Measurements from ENCODE around the gene ZMIZ1.

The ZMIZ1 gene

GRCh38 chr10:79319115-79319771 is 250.5 kb downstream of the ZMIZ1 start:
- H3K27me3 ChIP-seq (ENCODE audit: control insufficient read depth in 1 of 2, insufficient read depth in 2 of 2, low read length in 2 of 2), result no peaks in the 10 kb centered on the region

GRCh38 chr10:79320316-79320715 is 251.6 kb downstream of the ZMIZ1 start:
- Histone ChIP-seq H3K9me3 (ENCODE audit: control insufficient read depth in 1 of 2, low read length in 2 of 2) (no peaks in the 10 kb centered on the region), H3K27me3 (ENCODE audit: control insufficient read depth in 1 of 2, insufficient read depth in 2 of 2, low read length in 2 of 2) (no peaks in the 10 kb centered on the region), H3K4me3 (ENCODE audit: low read depth in 1 of 2, low read length in 2 of 2) (no peak overlapping the region), H3K9ac (ENCODE audit: low read depth in 1 of 2, low read length in 2 of 2) (no peak overlapping the region), H3K4me1 (ENCODE audit: control insufficient read depth in 1 of 2, insufficient read depth in 2 of 2, low read length in 2 of 2) (peaks cover 21 to 24% of the 10 kb centered on the region in 2 donors), H3K27ac (ENCODE audit: low read depth, low read length) (no peak overlapping the region), H3K36me3 (ENCODE audit: control insufficient read depth in 1 of 2, insufficient read depth in 2 of 2, low read length in 2 of 2) (peaks cover 3 to 4% of the 10 kb centered on the region in 2 donors)

More at GRCh38 chr10:79319115-79319771, 250.5 kb downstream of the ZMIZ1 start:
- H3K9ac ChIP-seq (ENCODE audit: low read depth in 1 of 2, low read length in 2 of 2), result no peak overlapping the region
- no peaks in the 10 kb centered on the region for H3K9me3 ChIP-seq (ENCODE audit: control insufficient read depth in 1 of 2, low read length in 2 of 2)
- no peak overlapping the region for H3K27ac ChIP-seq (ENCODE audit: low read depth, low read length)
- peaks cover 21 to 24% of the 10 kb centered on the region in 2 donors for H3K4me1 ChIP-seq (ENCODE audit: control insufficient read depth in 1 of 2, insufficient read depth in 2 of 2, low read length in 2 of 2)
- H3K4me3 ChIP-seq (ENCODE audit: low read depth in 1 of 2, low read length in 2 of 2), result no peak overlapping the region
- H3K36me3 ChIP-seq (ENCODE audit: control insufficient read depth in 1 of 2, insufficient read depth in 2 of 2, low read length in 2 of 2), result peaks cover 10 to 12% of the 10 kb centered on the region in 2 donors

- no peak overlapping the region for H3K27ac ChIP-seq (ENCODE audit: low read depth, low read length)
- H3K4me1 ChIP-seq (ENCODE audit: control insufficient read depth in 1 of 2, insufficient read depth in 2 of 2, low read length in 2 of 2), result peaks cover 21 to 24% of the 10 kb centered on the region in 2 donors
- H3K4me3 ChIP-seq (ENCODE audit: low read depth in 1 of 2, low read length in 2 of 2), result no peak overlapping the region
These were observed 252.2 kb downstream of the ZMIZ1 start for GRCh38 chr10:79320820-79321493.

GRCh38 chr10:79321494-79321882 is 252.7 kb downstream of the ZMIZ1 start:
- Histone ChIP-seq H3K9me3 (ENCODE audit: control insufficient read depth in 1 of 2, low read length in 2 of 2) (no peaks in the 10 kb centered on the region), H3K4me1 (ENCODE audit: control insufficient read depth in 1 of 2, insufficient read depth in 2 of 2, low read length in 2 of 2) (peaks cover 21 to 24% of the 10 kb centered on the region in 2 donors), H3K27ac (ENCODE audit: low read depth, low read length) (no peak overlapping the region), H3K27me3 (ENCODE audit: control insufficient read depth in 1 of 2, insufficient read depth in 2 of 2, low read length in 2 of 2) (no peaks in the 10 kb centered on the region), H3K36me3 (ENCODE audit: control insufficient read depth in 1 of 2, insufficient read depth in 2 of 2, low read length in 2 of 2) (no peaks in the 10 kb centered on the region), H3K4me3 (ENCODE audit: low read depth in 1 of 2, low read length in 2 of 2) (no peak overlapping the region), H3K9ac (ENCODE audit: low read depth in 1 of 2, low read length in 2 of 2) (no peak overlapping the region)

More at GRCh38 chr10:79320820-79321493, 252.2 kb downstream of the ZMIZ1 start:
- Histone ChIP-seq H3K27me3 (ENCODE audit: control insufficient read depth in 1 of 2, insufficient read depth in 2 of 2, low read length in 2 of 2) (no peaks in the 10 kb centered on the region), H3K36me3 (ENCODE audit: control insufficient read depth in 1 of 2, insufficient read depth in 2 of 2, low read length in 2 of 2) (no peaks in the 10 kb centered on the region), H3K9me3 (ENCODE audit: control insufficient read depth in 1 of 2, low read length in 2 of 2) (no peaks in the 10 kb centered on the region), H3K9ac (ENCODE audit: low read depth in 1 of 2, low read length in 2 of 2) (no peak overlapping the region)

- Histone ChIP-seq H3K4me3 (ENCODE audit: low read depth in 1 of 2, low read length in 2 of 2) (no peak overlapping the region), H3K4me1 (ENCODE audit: control insufficient read depth in 1 of 2, insufficient read depth in 2 of 2, low read length in 2 of 2) (peaks cover 16 to 19% of the 10 kb centered on the region in 2 donors), H3K36me3 (ENCODE audit: control insufficient read depth in 1 of 2, insufficient read depth in 2 of 2, low read length in 2 of 2) (no peaks in the 10 kb centered on the region), H3K9me3 (ENCODE audit: control insufficient read depth in 1 of 2, low read length in 2 of 2) (no peaks in the 10 kb centered on the region), H3K9ac (ENCODE audit: low read depth in 1 of 2, low read length in 2 of 2) (no peak overlapping the region), H3K27ac (ENCODE audit: low read depth, low read length) (no peak overlapping the region), H3K27me3 (ENCODE audit: control insufficient read depth in 1 of 2, insufficient read depth in 2 of 2, low read length in 2 of 2) (no peaks in the 10 kb centered on the region)
These were observed 253.2 kb downstream of the ZMIZ1 start for GRCh38 chr10:79321951-79322350.

- H3K27me3 ChIP-seq (ENCODE audit: control insufficient read depth in 1 of 2, insufficient read depth in 2 of 2, low read length in 2 of 2), result no peaks in the 10 kb centered on the region
- H3K27ac ChIP-seq (ENCODE audit: low read depth, low read length), result no peak overlapping the region
- peaks cover 7 to 13% of the 10 kb centered on the region in 2 donors for H3K4me1 ChIP-seq (ENCODE audit: control insufficient read depth in 1 of 2, insufficient read depth in 2 of 2, low read length in 2 of 2)
- no peak overlapping the region for H3K4me3 ChIP-seq (ENCODE audit: low read depth in 1 of 2, low read length in 2 of 2)
- no peaks in the 10 kb centered on the region for H3K9me3 ChIP-seq (ENCODE audit: control insufficient read depth in 1 of 2, low read length in 2 of 2)
- H3K36me3 ChIP-seq (ENCODE audit: control insufficient read depth in 1 of 2, insufficient read depth in 2 of 2, low read length in 2 of 2), result no peaks in the 10 kb centered on the region
- H3K9ac ChIP-seq (ENCODE audit: low read depth in 1 of 2, low read length in 2 of 2), result no peak overlapping the region
These were observed 254.1 kb downstream of the ZMIZ1 start for GRCh38 chr10:79322616-79323543.

GRCh38 chr10:79323602-79324001 is 254.8 kb downstream of the ZMIZ1 start:
- peaks cover 4 to 13% of the 10 kb centered on the region in 2 donors for H3K4me1 ChIP-seq (ENCODE audit: control insufficient read depth in 1 of 2, insufficient read depth in 2 of 2, low read length in 2 of 2)
- H3K9ac ChIP-seq (ENCODE audit: low read depth in 1 of 2, low read length in 2 of 2), result no peak overlapping the region
- H3K27me3 ChIP-seq (ENCODE audit: control insufficient read depth in 1 of 2, insufficient read depth in 2 of 2, low read length in 2 of 2), result no peaks in the 10 kb centered on the region
- H3K4me3 ChIP-seq (ENCODE audit: low read depth in 1 of 2, low read length in 2 of 2), result no peak overlapping the region
- no peaks in the 10 kb centered on the region for H3K9me3 ChIP-seq (ENCODE audit: control insufficient read depth in 1 of 2, low read length in 2 of 2)
- H3K36me3 ChIP-seq (ENCODE audit: control insufficient read depth in 1 of 2, insufficient read depth in 2 of 2, low read length in 2 of 2), result no peaks in the 10 kb centered on the region
- no peak overlapping the region for H3K27ac ChIP-seq (ENCODE audit: low read depth, low read length)

- Histone ChIP-seq H3K9ac (ENCODE audit: low read depth in 1 of 2, low read length in 2 of 2) (no peak overlapping the region), H3K27ac (ENCODE audit: low read depth, low read length) (no peak overlapping the region), H3K36me3 (ENCODE audit: control insufficient read depth in 1 of 2, insufficient read depth in 2 of 2, low read length in 2 of 2) (no peaks in the 10 kb centered on the region), H3K9me3 (ENCODE audit: control insufficient read depth in 1 of 2, low read length in 2 of 2) (no peaks in the 10 kb centered on the region), H3K27me3 (ENCODE audit: control insufficient read depth in 1 of 2, insufficient read depth in 2 of 2, low read length in 2 of 2) (no peaks in the 10 kb centered on the region), H3K4me1 (ENCODE audit: control insufficient read depth in 1 of 2, insufficient read depth in 2 of 2, low read length in 2 of 2) (peaks cover 4 to 13% of the 10 kb centered on the region in 2 donors), H3K4me3 (ENCODE audit: low read depth in 1 of 2, low read length in 2 of 2) (no peak overlapping the region)
These were observed 255.4 kb downstream of the ZMIZ1 start for GRCh38 chr10:79324032-79324695.

- H3K27me3 ChIP-seq (ENCODE audit: control insufficient read depth in 1 of 2, insufficient read depth in 2 of 2, low read length in 2 of 2), result no peaks in the 10 kb centered on the region
- no peak overlapping the region for H3K4me3 ChIP-seq (ENCODE audit: low read depth in 1 of 2, low read length in 2 of 2)
- H3K27ac ChIP-seq (ENCODE audit: low read depth, low read length), result no peak overlapping the region
- H3K4me1 ChIP-seq (ENCODE audit: control insufficient read depth in 1 of 2, insufficient read depth in 2 of 2, low read length in 2 of 2), result peaks cover 8 to 13% of the 10 kb centered on the region in 2 donors
- no peak overlapping the region for H3K9ac ChIP-seq (ENCODE audit: low read depth in 1 of 2, low read length in 2 of 2)
- H3K9me3 ChIP-seq (ENCODE audit: control insufficient read depth in 1 of 2, low read length in 2 of 2), result no peaks in the 10 kb centered on the region
- H3K36me3 ChIP-seq (ENCODE audit: control insufficient read depth in 1 of 2, insufficient read depth in 2 of 2, low read length in 2 of 2), result no peaks in the 10 kb centered on the region
These were observed 257.8 kb downstream of the ZMIZ1 start for GRCh38 chr10:79326361-79327089.
